AG20443 (cell line): ENCODE measurements around the gene KCNH4.
A peak's percentile ranks its signal among the peaks of the same experiment; 100 is the strongest.
"Not testable (repeated sequence)": the region's sequence is repeated elsewhere in the genome, so short reads cannot be mapped to it uniquely, and the experiment has no call there.

ENCODE experiments used
- DNase-seq: peaks from one replicate; pipeline ENCODE4 v3.0.0; 2012; ENCODE audit warnings: low spot score, mixed read lengths

Gene KCNH4

DNA sequence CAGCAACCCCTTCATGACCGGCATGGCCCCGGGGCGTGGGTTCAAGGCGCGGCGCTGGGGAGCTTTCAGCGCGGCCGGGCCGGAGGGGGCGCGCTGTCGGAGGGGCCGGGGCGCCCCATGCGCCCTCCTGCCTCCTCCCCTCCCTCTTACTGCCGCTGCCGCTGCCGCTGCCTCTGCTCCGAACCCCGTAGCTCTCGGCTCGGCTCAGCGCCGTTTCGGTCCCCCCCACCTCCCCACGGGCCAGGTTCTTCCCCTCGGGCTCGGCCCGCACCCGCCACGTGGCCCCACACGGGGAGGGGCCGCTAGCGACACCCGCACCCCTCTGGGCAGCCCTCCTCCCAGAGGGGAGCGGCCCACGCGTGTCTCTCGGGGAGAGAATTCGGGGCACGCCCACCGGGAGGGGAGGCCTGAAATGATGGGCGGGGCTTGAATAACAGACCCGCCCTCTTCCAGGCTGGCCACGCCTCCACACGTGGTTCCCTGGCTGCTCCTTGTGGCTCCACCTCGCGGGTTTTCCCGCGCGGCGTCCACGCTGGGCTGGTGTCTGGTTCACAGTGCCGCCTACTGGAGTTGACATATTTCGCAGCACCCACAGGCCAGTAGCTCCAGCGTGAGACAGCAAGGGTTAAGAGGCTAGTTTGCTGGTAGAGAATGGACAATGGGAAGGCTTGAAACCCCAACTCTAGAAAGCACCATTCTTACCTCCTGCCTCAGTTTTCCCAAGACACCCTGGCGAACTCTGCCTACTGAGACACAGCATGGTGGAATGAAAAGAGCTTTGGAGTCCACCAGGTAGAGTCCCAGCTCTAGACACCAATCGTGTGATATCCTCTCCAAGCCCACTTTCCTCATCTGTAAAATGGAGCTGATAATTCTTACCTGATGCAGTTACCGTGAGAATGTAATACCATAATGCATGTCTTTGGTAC is at the start of gene KCNH4:
Gene KCNH4, minus strand, starts transcription at position 221 of the 929 bp plus-strand sequence. Its CDS starts 197 bp downstream, at position 24.
- peak; percentile 90 for DNase-seq

DNA sequence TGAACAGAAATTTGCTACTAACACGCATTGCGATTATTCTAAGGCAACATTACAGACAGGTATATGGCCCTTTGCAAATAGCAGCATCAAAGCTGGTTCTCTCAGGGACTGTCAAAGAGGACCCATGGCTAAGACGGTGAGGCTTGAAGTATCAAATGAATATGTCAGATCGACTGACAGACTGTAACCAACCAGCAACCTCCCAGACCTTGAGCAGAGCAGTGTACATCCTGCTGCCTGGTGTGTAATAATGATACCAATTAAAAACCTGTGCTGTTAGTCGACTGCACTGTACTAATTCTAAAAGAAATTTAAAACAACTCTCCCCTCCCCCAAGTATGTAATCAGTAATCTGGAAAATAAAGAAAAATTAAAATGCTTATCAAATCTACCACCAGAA is 49.3 kb upstream of the KCNH4 start:
- DNase-seq, result no peak

DNA sequence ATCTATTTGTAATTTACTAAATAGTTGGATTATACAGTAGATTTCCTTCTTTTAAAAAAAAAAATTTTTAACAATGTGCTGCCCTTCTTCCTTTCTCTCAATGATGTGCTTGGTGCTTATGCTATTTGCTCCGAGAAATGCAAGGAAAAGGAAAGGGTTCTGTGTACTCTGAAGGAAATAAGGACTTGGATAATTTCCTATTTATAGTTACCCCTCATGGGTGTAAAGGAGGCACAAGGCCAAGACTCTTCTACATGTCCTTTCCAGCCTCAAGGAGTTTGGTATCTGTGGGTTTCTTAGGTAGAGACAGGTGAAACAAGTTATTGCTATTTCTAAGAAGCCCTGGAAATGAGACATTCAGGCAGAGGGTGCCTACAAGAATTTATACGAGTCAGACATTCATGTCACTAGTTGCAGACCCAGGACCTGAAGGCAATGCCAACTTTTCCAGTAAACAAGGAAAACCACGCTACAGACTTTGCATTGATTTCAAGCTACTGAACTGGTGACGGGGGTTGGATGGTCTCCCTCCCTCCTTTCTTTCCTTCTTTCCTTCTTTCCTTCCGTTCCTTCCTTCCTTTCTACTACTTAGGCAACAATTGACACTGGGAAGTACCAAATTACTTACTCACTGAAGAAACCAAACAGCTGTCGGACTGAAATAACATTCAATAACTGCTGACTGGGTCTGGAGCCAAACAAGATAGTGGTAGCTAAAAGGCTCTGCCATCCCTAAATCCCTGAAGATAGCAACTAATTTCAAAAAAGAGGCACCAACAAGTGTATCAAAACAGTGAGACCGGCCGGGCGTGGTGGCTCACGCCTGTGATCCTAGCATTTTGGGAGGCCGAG is 47.1 kb upstream of the KCNH4 start:
- no peak for DNase-seq

DNA sequence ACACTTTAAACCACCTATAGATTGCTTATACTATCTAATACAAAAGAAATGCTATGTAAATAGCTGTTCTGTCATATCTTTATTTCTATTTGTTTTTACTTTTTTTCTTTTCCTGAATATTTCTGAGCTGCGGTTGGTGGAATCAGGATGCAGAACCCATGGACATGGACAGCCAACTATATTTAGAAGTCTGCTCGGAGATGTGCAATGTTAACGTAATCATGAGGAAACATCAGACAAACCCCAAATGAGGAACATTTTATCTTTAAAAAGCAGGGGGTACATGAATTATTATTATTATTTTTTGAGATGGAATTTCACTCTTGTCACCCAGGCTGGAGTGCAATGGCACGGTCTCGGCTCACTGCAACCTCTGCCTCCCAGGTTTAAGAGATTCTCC is 44.7 kb upstream of the KCNH4 start:
- no peak for DNase-seq

DNA sequence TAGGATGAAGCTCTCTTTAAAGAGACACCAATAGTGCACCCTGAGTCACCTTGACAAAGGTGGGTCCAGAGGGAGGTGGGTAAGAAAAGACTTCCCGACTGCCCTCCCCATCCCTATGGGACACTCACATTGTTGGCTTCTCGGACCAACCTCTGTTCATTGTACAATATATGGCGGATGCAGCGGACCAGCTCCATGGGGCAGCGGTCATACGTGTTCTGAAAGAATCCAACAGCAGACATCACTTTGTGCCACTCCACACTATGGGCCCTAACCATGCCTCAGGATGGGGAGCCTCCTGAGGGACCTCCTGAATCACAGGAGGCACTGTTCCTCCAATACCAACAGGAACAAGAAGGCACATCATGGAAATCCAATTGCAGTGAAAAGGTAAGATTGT is 43.7 kb upstream of the KCNH4 start:
- no peak for DNase-seq

DNA sequence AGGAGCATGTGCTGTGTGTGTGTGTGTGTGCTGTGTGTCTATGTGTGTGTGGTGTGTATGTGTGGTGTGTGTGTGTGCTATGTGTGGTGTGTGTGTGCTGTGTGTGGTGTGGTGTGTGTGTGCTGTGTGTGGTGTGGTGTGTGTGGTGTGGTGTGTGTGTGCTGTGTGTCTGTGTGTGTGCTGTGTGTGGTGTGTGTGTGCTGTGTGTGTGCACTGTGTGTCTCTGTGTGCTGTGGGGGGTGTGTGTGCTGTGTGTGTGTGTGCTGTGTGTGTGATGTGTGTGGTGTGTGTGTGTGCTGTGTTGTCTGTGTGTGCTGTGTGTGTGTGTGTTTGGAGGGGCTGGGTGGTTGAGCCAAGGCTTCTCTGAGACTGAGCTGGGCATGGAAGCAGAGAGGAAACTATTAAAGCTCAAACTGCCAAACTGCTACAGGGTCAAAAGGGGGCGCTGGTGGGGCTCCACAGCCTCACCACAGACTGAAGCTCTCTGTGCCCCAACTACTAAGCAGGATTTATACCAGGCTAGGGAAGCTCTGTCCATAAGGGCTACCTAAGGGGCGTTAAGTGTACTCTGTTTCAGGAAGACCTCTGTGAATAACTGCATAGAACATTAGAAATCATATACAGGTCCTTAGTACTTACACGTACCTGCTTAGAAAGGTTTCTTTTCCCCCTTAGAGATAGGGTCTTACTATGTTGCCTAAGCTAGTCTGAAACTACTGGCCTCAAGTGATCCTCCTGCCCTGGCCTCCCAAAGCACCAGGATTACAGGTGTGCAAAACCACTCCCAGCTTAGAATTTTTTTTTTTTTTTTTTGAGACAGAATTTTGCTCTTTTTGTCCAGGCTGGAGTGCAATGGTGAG is 41.2 kb upstream of the KCNH4 start:
- peak; percentile 69 for DNase-seq

DNA sequence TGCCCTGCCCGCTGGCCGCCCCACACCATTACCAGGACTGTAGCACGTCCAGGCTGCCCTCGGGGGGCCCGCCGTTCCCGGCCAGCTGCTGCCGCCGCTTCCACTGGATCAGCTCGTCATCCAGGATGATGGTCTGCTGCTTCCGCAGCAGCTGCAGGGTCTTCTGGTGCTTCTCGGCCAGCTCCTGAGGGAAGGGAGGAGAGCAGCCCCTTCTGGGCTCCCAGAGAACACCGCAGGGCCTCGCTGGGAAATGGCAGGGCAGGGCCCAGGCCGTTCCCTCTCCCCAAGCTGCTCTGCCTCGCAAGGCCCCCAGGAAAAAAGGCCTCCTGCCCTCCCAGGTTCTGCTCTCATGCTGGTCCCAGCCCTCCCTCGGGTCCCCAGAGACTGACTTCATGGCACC is 38.3 kb upstream of the KCNH4 start:
- not testable (repeated sequence) for DNase-seq

DNA sequence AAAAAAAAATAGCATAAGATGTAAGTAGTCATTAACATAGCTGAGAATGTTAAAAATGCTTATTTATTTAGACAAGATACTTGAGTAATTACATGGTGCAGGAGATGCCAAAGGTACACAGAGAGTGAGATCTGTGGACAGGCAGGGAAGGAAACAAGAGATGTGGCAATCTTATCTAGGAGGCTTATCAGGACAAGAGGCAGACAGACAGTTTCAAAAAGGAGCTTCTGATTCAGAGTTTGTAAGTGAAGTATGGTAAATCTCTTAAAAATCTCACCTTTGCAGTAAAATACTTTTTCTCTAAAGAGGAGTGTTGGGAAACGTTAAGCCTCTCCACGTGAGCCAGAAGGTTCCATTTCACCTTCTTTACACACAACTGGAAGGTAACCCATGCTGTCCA is 33.2 kb upstream of the KCNH4 start:
- DNase-seq, result no peak

DNA sequence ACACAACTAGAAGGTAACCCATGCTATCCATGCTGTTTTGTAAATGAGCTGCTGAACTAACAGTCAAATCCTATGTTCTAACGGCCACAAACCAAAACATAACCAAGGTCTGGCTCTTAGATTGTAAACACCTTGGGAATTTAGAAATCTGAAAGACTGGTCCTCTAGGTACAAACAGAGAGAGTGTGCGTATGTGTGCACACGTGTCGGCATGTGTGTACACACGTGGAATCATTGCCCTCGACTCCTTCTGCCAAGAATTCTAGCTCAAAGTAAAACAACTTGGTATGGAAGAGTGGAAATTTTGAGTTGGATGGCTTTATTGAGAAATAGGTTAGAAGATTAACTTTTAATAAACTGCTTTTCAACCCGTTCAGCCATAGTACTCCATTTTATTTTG is 31.4 kb upstream of the KCNH4 start:
- no peak for DNase-seq

DNA sequence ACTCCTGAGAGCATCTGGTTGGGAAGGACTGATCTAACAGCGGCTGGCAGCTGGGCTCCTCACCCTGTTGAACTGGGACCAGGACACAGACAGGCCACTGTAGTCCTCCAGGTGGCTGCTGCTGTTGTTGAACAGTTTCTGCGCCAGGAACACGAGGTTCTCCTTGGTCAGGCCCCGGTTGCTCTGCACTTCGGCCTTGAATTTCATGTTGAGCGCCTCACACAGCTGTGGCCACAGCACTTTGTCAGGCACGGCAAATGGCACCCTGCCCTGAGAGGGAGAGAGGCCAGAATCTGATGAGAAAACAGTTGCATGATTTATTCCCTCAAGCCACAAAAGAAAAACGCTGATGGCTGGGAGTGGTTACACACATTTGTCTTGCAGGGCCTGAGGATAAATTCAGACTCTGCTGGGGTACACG is 31.0 kb upstream of the KCNH4 start:
- DNase-seq, result peak; percentile 67

DNA sequence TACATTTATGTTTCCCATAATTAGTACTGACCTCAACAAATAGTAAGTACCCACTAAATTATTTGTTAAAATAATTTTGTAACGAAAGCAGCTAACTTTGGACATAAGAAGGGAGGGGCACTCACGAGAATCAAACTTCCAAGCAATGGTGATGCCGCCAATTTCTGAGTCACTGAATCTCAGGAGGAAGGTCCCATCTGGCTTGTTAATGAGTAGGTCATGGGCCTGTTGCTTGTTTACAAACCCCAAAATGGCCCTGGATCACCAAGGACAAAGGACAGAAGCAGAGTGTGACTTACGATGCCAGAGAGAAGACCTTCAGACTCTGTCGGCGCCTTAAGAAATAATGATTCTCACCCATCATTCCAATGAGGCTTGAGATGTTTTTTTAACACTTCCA is 29.1 kb upstream of the KCNH4 start:
- no peak for DNase-seq

DNA sequence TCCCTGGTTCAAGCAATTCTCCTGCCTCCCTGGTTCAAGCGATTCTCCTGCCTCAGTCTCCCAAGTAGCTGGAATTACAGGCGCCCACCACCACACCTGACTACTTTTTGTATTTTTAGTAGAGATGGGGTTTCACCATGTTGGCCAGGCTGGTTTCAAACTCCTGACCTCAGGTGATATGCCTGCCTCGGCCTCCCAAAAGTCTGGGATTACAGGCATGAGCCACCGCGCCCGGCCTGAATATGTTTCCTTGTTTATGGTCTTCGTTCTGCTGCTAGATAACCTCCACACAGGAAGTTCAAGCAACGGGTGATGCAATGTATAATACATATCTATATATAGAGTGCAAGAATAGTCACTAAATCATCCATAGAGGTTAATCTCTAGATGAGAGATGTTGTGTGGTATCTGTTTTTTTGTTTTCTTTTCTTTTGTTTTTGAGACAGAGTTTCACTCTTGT is 25.2 kb upstream of the KCNH4 start:
- not testable (repeated sequence) for DNase-seq

DNA sequence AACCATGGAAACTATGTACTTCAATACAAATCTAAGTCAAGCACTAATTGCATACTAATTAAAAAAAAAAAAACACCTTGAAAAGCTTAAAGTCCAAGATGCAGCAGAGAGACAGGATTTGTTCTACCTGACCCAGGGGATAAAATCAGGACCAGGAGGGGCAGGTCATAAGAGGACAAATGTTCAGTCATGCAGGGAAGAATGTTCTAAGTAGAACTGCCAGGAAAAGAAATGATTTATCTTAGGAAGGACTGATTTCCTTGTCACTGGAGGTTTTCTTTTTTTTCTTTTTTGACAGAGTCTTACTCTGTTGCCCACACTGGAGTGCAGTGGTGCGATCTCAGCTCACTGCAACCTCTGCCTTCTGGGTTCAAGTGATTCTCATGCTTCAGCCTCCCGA is 22.4 kb upstream of the KCNH4 start:
- no peak for DNase-seq

DNA sequence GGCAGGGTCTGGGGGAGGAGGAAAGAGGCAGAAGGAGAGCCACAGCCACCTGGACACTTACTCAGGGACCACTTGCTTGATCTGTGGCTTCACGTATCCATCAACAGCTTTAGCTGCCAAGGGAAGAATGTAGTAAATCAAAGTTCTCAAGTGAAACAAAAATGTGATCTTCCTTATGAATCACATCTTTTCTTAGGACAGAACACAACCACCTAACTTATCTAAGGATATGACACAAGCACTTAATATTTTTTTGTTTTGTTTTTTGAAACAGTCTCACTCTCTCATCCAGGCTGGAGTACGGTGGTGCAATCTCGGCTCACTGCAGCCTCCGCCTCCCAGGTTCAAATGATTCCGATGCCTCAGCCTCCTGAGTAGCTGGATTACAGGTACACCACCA is 21.8 kb upstream of the KCNH4 start:
- DNase-seq, result no peak

DNA sequence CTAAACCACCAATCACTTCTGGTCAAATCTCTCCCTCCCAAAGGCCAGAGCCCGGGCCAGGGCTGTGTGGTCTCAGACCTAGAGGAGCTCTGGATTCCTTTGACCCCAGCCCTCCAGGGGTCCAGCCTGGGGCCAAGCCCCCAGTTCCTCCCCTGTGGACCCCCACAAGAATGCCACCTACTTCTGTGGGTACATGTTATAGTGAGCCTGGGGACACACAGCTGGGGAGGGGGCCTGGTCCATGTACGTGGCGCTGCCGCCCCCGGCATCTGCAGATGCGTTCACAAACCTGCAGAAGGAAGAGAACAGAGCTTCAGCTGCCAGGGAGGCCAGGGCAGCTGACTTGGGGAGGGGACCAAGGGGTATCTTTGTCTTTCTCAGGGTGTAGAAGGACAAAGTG is 21.2 kb upstream of the KCNH4 start:
- DNase-seq, result no peak

DNA sequence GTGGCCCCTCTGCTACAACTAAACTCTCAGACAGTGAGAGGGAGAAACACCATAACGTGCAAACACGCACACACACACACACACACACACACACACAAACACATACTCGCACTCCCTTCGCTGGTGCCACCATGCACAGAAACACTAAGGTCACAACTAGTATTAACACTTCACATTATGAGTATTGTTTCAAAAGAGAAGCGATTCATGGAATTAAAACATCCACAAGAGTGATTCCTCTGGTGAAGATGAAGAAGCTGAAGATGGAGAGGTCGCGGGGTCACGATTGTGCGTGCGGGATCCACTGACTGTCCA is 20.5 kb upstream of the KCNH4 start:
- no peak for DNase-seq

DNA sequence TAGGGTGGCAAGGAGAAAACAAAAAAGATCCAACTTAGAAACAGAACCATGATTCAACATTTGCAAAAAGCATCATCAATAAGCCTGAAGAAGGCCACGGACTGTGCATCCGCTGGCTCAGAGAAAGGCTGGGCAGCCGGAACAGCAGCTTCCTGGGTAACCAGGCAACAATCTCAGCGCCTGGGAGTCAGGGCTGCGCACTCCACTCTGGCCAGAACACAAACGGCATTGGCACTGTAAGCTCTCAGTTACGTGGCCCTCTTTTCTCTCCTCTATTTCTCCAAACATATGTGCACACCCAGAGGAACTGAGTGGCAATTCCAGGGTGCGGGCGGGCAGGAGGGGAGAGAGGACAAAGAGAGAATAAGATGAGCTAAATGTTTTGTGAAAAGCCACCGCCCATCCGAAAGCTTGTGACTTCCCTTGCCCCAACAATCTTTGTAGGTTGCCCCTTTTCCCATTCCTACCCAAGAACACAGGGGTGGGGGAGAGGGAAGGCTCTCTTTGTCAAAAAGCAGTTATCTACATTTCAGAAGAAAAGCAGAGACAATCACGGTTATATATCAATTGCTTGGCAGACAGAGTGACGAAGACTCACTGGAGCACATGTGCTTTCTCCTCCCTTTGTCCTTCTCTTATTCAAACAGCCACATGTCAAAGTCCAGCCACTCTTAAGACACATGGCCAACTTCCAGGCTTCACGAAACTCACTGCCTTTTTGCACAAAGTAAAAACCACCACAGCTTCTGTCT is 19.9 kb upstream of the KCNH4 start:
- DNase-seq, result no peak

DNA sequence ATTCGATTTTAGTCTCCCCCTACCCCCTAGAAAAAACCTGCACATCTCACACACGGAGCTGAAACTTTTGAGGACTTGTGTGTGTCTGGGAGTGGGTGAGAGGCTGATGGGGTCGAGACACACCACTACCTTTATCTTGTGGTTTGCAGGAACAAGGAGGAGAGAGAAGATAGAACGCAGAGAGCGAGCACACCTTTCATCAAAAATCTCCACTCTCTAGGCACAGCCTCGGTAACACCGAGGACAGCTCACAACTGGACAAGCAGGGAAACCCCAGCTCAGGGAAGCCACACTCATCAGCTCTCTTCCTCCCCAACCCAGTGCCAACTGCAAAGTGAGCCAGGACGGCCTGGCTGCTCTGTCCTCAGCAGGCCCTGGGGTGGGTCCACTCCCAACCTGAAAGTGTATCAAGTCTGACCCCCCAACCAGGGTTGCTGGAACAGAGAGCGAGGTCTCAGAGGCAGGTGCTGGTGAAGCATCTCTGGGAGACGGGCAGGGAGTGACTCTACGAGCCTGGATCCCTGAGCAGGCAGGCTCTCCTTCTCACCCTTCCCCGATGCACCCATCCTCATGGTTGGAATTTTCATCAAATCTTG is 18.6 kb upstream of the KCNH4 start:
- no peak for DNase-seq

DNA sequence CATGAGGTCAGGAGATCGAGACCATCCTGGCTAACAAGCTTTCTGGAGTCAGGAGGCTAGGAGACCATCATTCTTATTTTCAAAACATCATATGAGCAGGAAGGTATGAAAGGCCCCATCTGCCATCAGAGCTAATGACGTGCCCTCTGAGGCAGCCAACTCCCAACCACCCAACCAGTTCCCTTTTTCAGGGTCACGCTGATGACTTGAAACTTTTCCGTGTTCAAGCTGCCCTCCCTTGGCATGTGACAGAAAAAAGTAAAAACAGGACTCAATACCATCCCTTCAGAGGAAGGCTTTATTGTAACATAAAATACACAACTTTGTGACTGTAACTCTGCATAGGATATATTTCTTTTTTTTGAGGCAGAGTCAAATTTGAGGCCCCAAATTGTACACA is 18.0 kb upstream of the KCNH4 start:
- DNase-seq, result no peak

DNA sequence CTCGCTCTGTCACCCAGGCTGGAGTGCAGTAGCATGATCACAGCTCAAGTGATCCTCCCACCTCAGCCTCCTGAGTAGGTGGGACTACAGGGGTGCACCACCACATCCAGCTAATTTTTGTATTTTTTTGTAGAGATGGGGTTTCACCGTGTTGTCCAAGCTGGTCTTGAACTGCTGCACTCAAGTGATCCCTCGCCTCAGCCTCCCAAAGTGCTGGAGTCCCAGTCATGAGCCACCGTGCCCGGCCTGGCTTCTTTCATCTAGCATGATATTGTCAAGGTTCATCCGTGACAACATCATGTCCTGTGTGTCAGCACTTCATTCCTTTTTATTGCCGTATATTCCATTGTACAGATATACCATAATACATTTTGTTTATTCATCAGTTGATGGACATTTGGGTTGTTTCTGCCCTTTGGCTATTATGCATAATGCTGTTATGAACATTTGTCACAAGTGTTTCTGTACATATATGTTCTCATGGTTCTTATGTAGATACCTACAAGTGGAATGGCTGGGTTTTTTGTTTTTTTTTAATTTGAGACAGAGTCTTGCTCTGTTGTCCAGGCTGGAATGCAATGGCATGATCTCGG is 16.7 kb upstream of the KCNH4 start:
- no peak for DNase-seq
